Psoas muscle (tissue), 8 donors: ENCODE measurements around the gene AMOTL1. TPM values are rescaled to one million over a fixed set of nuclear protein-coding genes. Genes with fewer than 3 reads are reported as not detected.
"Not testable (repeated sequence)": the region's sequence is repeated elsewhere in the genome, so short reads cannot be mapped to it uniquely, and the experiment has no call there.

Experiments
- ATAC-seq, 4 donors: fragments of 200-7000 bp; cut with Tn5 transposase; one replicate each; pipeline ENCODE4 v1.9.1; 2020; ENCODE audit warnings: moderate library complexity in 3 of 4, mild to moderate bottlenecking in 2 of 4
- DNase-seq, 2 donors: peaks; one replicate each; pipeline ENCODE4 v3.0.0-alpha.2; 2020
- H3K27ac ChIP-seq: fragments of 200-600 bp; one replicate; pipeline ENCODE4 v1.8.0; 2022
- H3K27me3 ChIP-seq, 3 donors: fragments of 200-600 bp in 1 of 3; one replicate each; pipeline versions ENCODE4 v1.6.1 to v1.8.0; 2013 to 2022; ENCODE audit warnings: low read length in 2 of 3, mild to moderate bottlenecking in 2 of 3, moderate library complexity in 1 of 3; ENCODE audit not compliant: insufficient read depth in 3 of 3
- H3K36me3 ChIP-seq, 2 donors: fragments of 200-600 bp in 1 of 2; one replicate each; pipeline versions ENCODE4 v1.6.1 to v1.8.0; 2013 to 2022; ENCODE audit warnings: low read depth in 1 of 2, mild to moderate bottlenecking in 1 of 2, moderate library complexity in 1 of 2; ENCODE audit not compliant: insufficient read depth in 1 of 2
- H3K4me1 ChIP-seq: fragments of 200-600 bp; one replicate; pipeline ENCODE4 v1.8.0; 2022
- H3K4me3 ChIP-seq: fragments of 200-600 bp; one replicate; pipeline ENCODE4 v1.8.0; 2022; ENCODE audit warnings: mild to moderate bottlenecking
- H3K9me3 ChIP-seq: fragments of 200-600 bp; one replicate; pipeline ENCODE4 v1.8.0; 2022
- WGBS, 3 donors: extraction: QIAGEN DNeasy Blood & Tissue Kit; methylation state at CpG; one replicate each; pipeline versions ENCODE4 v1.1.6 to v1.1.7; 2013; 5-methylcytosine and 5-hydroxymethylcytosine counted together
- intact Hi-C, 2 donors: fragments of 100-400 bp; cut with DNase I; formaldehyde crosslinking; loops; one replicate each; pipeline versions ENCODE4 v1.11.0 to v1.14.2; 2022
- polyA plus RNA-seq, 3 donors: library from polyadenylated mRNA; stranded (reverse); fragments of 200-250 nt; gene quantifications; one replicate each; pipeline ENCODE4 v1.2.3, GENCODE V29; 2013
- total RNA-seq, 4 donors: library from RNA; stranded (reverse); fragmentation: NEBNext Ultra II Directional in 2 of 4; extraction: Animal tissue kit (Norgen Biotek cat#: 25700) in 2 of 4; gene quantifications; one replicate each; pipeline versions ENCODE4 v1.2.1 to v1.2.4, GENCODE V29; 2021 to 2023
- TF ChIP-seq, protein P1 (sequence below): fragments of 200-600 bp; IDR thresholded peaks from one replicate; pipeline ENCODE4 v1.8.0; 2022; ENCODE audit warnings: antibody characterized with exemption
- donor health status: healthy with polysubstance abuse.
- donor health status: DM: no; HTN: no; CAD: no; lungs with moderate emphysema.
- donor health status: Bipolar disorder and iron deficiency.
- donor health status: healthy.
- donor health status: DM: yes; HTN: yes; CAD: no.
- donor health status: DM: no; HTN: no; CAD: no.
- donor health status: DM: no; HTN: no; CAD: no.
- donor health status: DM: yes; HTN: yes; CAD: no.

Gene AMOTL1
- total and polyA plus RNA-seq, 7 donors = 46.5 to 355 (median 225) TPM

- DNase-seq = no peak
- ATAC-seq = peak; percentile 71 to 86 (median 80)
- intact Hi-C loops = loop anchor here (2.0 to 10.0 kb wide), 3 partner anchors 21 to 147 kb away; no protein-coding TSS in a partner anchor
- Histone ChIP-seq H3K4me1 (peaks cover 39% of the 10 kb centered on the region), H3K27me3 (no peaks in the 10 kb centered on the region), H3K36me3 (peaks cover 10 to 79% of the 10 kb centered on the region in 2 donors), H3K9me3 (no peaks in the 10 kb centered on the region), H3K27ac (peak overlapping the region; percentile 78), H3K4me3 (no peak overlapping the region)
- WGBS, 3 donors = 52 to 76% (median 65%) methylated on average over 3 of the region's 3 CpGs
- TF ChIP-seq, protein P1, sequence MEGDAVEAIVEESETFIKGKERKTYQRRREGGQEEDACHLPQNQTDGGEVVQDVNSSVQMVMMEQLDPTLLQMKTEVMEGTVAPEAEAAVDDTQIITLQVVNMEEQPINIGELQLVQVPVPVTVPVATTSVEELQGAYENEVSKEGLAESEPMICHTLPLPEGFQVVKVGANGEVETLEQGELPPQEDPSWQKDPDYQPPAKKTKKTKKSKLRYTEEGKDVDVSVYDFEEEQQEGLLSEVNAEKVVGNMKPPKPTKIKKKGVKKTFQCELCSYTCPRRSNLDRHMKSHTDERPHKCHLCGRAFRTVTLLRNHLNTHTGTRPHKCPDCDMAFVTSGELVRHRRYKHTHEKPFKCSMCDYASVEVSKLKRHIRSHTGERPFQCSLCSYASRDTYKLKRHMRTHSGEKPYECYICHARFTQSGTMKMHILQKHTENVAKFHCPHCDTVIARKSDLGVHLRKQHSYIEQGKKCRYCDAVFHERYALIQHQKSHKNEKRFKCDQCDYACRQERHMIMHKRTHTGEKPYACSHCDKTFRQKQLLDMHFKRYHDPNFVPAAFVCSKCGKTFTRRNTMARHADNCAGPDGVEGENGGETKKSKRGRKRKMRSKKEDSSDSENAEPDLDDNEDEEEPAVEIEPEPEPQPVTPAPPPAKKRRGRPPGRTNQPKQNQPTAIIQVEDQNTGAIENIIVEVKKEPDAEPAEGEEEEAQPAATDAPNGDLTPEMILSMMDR = no peak
These were observed 83.9 kb downstream of the AMOTL1 start for GRCh38 chr11:94851864-94852636.

DNA sequence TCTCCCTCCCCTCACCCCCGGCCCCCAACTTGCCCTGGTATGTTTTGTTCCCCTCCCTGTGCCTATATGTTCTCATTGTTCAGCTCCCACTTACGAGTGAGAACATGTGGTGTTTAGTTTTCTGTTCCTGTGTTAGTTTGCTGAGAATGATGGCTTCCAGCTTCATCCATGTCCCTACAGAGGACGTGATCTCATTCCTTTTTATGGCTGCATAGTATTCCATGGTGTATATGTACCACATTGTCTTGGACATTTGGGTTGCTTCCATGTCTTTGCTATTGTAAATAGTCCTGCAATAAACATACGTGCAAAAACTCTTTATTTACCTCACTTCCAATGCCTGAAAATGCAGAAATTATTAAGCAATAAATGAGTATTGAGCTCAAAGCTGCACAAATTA is 85.1 kb downstream of the AMOTL1 start:
- not testable (repeated sequence) for DNase-seq, H3K27me3 ChIP-seq, H3K9me3 ChIP-seq, ATAC-seq, H3K4me3 ChIP-seq
- peaks cover 11 to 90% of the 10 kb centered on the region in 2 donors for H3K36me3 ChIP-seq
- intact Hi-C loops = loop anchor here in 1 of 2 donors (5.0 to 10.0 kb wide), 2 partner anchors 81 to 148 kb away; no protein-coding TSS in a partner anchor
- 94 to 97% (median 95%) methylated on average over 4 of the region's 4 CpGs for WGBS, 3 donors
- peaks cover 47% of the 10 kb centered on the region for H3K4me1 ChIP-seq
- H3K27ac ChIP-seq = peak overlapping the region; percentile 78

DNA sequence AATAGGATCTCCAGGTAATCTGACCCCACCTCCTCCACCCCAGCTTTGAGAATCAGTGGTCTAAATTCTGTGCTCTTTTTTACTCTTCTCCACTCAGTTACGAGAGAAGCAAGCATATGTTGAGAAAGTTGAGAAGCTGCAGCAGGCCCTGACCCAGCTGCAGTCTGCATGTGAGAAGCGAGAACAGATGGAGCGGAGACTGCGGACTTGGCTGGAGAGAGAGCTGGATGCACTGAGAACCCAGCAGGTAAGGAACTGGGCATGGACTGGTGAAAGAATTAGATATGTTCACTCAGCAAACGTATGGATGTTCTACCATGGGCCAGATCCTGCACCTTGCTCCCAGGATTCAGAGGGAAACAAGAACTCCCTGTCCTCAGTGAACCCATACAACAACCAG is 85.7 kb downstream of the AMOTL1 start:
- H3K27me3 ChIP-seq = no peaks in the 10 kb centered on the region
- DNase-seq (no peak), ATAC-seq (no peak)
- H3K4me3 ChIP-seq = no peak overlapping the region
- peak overlapping the region; percentile 78 for H3K27ac ChIP-seq
- intact Hi-C loops = loop anchor here in 1 of 2 donors (5.0 to 10.0 kb wide), 2 partner anchors 82 to 149 kb away; no protein-coding TSS in a partner anchor
- no peaks in the 10 kb centered on the region for H3K9me3 ChIP-seq
- TF ChIP-seq, protein P1 = no peak
- WGBS, 3 donors = 75 to 89% (median 87%) methylated on average over 5 of the region's 5 CpGs
- peaks cover 9 to 90% of the 10 kb centered on the region in 2 donors for H3K36me3 ChIP-seq
- peaks cover 50% of the 10 kb centered on the region for H3K4me1 ChIP-seq

DNA sequence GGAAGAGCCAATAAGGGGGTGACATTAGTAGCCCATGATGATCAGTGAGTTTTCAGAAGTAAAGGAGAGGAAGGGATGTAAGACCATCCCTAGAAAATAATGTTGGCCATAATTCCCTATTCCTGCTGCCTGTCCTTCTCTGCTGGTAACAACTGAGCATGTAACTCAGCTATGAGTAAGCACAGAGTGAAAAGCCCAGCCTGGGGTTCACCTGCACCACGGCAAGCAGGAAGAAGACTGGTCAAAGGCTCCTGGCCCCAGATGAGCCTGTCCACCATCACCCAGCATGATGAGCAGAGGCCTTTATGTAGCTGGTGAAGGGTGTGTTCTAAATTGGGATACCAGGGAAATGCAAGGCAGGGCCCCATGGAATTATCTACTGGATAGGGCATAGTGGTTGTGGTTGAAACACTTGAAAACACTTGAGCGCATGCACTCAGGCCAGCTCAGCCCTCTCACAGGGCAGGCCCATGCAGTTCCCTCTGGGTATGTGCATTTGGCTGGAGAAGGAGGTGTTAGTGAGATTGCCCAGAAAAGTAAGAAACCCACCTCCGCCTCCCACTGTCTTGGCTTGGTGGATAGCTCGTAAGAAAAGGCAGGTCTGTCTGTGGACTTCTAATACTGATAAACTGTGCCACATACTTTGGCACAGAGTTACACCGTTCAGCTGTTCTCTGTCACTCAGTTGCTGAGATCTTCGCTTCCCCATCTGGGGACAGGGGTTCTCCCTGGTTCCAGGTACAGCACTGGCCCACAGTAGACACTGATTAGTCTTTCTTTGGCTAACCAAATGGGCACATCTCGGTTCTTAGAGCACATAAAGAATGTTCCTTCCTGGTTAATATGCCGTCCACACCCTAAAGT is 86.8 kb downstream of the AMOTL1 start:
- peaks cover 50% of the 10 kb centered on the region for H3K4me1 ChIP-seq

More for the DNA sequence above, 86.8 kb downstream of the AMOTL1 start:
- ATAC-seq (peak; percentile 36 to 57 (median 42)), DNase-seq (no peak)
- H3K36me3 ChIP-seq = peaks cover 16 to 97% of the 10 kb centered on the region in 2 donors
- no peaks in the 10 kb centered on the region for H3K27me3 ChIP-seq
- TF ChIP-seq, protein P1 = no peak
- intact Hi-C loops = loop anchor here in 1 of 2 donors (5.0 to 10.0 kb wide), 3 partner anchors 53 to 150 kb away; no protein-coding TSS in a partner anchor
- 41 to 55% (median 48%) methylated on average over 8 of the region's 8 CpGs for WGBS, 3 donors
- H3K4me3 ChIP-seq = no peak overlapping the region
- H3K27ac ChIP-seq = peak overlapping the region; percentile 78
- H3K9me3 ChIP-seq = no peaks in the 10 kb centered on the region
